ENCODE measurements around the gene CD1C.

Gene CD1C

DNA sequence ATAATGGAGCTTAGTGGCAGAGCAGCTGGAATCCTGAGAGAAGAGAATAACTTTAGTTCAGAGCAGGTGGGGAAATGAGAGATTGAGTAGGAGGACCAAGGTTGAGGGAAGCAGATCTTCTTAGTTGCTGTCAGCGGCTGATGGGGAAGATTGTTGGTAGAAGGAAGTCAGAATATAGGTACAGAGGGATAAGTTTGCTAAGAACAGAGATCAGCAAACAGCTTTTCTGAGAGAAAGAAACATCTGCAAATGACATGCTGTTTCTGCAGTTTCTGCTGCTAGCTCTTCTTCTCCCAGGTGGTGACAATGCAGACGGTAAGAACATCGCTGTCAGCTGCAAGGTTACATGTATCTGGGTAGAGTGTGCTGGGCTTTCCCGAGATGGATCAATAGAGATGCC is at the start of gene CD1C:
CD1C (plus strand) TSS at position 113 of the 400 bp plus-strand sequence; CDS start at position 255, 142 bp downstream.
- DNase-seq, result no peak
- H3K27ac Mint-ChIP-seq, result no peak within 1 kb of the TSS
- H3K27me3 Mint-ChIP-seq (ENCODE audit: low read depth, poor library complexity), result peaks cover 8% of the 10 kb centered on the region
- no peak within 1 kb of the TSS for H3K4me3 Mint-ChIP-seq
- no peaks in the 10 kb centered on the region for H3K9me3 Mint-ChIP-seq
- TF ChIP-seq, protein P1, sequence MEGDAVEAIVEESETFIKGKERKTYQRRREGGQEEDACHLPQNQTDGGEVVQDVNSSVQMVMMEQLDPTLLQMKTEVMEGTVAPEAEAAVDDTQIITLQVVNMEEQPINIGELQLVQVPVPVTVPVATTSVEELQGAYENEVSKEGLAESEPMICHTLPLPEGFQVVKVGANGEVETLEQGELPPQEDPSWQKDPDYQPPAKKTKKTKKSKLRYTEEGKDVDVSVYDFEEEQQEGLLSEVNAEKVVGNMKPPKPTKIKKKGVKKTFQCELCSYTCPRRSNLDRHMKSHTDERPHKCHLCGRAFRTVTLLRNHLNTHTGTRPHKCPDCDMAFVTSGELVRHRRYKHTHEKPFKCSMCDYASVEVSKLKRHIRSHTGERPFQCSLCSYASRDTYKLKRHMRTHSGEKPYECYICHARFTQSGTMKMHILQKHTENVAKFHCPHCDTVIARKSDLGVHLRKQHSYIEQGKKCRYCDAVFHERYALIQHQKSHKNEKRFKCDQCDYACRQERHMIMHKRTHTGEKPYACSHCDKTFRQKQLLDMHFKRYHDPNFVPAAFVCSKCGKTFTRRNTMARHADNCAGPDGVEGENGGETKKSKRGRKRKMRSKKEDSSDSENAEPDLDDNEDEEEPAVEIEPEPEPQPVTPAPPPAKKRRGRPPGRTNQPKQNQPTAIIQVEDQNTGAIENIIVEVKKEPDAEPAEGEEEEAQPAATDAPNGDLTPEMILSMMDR (IDR thresholded peaks at IDR 0.05), result no peak
- H3K36me3 Mint-ChIP-seq (ENCODE audit: low read depth), result no peaks in the 10 kb centered on the region
- H3K4me1 Mint-ChIP-seq, result no peaks in the 10 kb centered on the region

DNA sequence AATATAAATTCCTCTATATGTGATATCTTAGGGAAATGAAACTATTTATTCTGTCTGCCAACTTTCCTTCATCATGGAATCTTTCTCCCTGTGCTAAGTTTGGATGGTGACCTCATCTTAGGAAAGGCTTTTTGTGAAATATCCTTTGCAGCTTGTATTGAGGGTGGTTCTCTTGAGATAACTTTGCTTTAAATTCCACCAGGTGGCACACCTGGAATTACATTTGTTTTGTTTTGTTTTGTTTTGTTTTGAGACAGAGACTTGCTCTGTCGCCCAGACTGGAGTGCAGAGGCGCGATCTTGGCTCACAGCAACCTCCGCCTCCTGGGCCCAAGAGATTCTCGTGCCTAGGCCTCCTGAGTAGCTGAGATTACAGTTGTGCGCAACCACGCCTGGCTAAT is 43.1 kb upstream of the CD1C start:
- Mint-ChIP-seq H3K36me3 (ENCODE audit: low read depth) (no peaks in the 10 kb centered on the region), H3K27me3 (ENCODE audit: low read depth, poor library complexity) (peaks cover 6% of the 10 kb centered on the region), H3K9me3 (no peaks in the 10 kb centered on the region), H3K4me3 (no peak overlapping the region), H3K27ac (no peak overlapping the region), H3K4me1 (no peaks in the 10 kb centered on the region)
- TF ChIP-seq, protein P1 (IDR thresholded peaks at IDR 0.05), result no peak
- no peak for DNase-seq

DNA sequence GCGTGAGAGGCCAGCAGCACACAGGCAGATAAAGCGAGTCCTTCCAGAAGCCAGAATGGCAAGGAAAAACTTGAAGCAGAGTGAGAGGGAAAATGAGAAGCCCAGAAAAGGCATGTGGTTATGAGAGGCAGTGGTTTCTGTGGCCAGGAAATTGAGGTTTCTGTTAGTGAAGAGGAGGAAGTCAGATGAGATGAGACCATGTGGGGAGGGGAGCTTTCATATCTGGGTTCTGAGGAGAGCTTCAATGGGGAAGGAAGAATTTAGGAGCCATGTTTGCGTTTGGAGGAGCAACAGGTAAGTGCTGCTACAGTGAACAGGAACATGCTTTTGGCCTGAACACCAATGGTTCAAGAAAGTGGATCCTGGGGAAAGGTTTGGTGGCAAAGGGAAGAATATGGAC is 41.6 kb upstream of the CD1C start:
- H3K4me3 Mint-ChIP-seq, result no peak overlapping the region
- no peaks in the 10 kb centered on the region for H3K36me3 Mint-ChIP-seq (ENCODE audit: low read depth)
- TF ChIP-seq, protein P1 (IDR thresholded peaks at IDR 0.05), result no peak
- H3K27ac Mint-ChIP-seq, result no peak overlapping the region
- no peak for DNase-seq
- H3K27me3 Mint-ChIP-seq (ENCODE audit: low read depth, poor library complexity), result peaks cover 6% of the 10 kb centered on the region
- no peaks in the 10 kb centered on the region for H3K4me1 Mint-ChIP-seq
- H3K9me3 Mint-ChIP-seq, result no peaks in the 10 kb centered on the region

DNA sequence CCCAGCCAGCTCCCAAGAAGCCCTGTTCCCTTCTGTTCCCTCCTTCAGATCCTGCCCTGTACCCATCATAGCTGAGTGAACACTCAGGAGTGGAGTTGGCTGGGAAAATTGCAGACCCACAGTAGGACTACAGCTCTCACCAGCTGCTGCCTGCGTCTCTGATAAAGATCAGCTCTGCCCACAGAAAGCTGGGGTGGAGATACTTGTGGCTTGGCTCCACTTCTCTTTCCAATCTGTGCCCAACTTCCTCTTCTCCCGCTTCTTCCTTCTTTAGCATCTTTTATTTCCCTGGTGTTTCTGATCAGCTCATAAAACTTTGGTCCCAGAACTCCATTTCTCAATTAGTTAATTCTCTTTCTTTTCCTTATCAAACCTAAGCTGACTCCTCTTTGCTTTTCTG is 41.0 kb upstream of the CD1C start:
- TF ChIP-seq, protein P1 (IDR thresholded peaks at IDR 0.05), result no peak
- H3K4me3 Mint-ChIP-seq, result no peak overlapping the region
- H3K27ac Mint-ChIP-seq, result no peak overlapping the region
- H3K36me3 Mint-ChIP-seq (ENCODE audit: low read depth), result no peaks in the 10 kb centered on the region
- H3K4me1 Mint-ChIP-seq, result no peaks in the 10 kb centered on the region
- DNase-seq, result no peak
- H3K9me3 Mint-ChIP-seq, result no peaks in the 10 kb centered on the region
- peaks cover 6% of the 10 kb centered on the region for H3K27me3 Mint-ChIP-seq (ENCODE audit: low read depth, poor library complexity)

DNA sequence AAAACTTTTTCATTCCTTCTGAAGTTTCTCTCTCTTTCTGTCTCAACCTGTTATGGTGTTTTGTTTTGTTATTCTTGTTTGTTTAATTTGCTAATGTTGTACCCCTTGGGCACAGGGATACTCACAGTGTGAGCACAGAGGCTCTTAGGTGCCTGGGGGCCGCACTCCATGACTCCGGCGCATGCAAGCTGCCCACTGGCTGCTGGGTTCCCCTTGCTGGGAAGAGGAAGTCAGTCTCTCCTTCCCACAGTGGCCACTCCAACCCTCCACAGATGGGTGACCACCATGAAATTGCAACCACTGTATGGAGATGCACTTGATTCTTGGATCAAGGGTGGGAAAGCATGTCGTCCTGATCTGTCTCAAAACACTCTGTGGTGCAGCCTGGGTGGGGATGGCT is 40.1 kb upstream of the CD1C start:
- Mint-ChIP-seq H3K27ac (no peak overlapping the region), H3K9me3 (no peaks in the 10 kb centered on the region), H3K4me3 (no peak overlapping the region), H3K36me3 (ENCODE audit: low read depth) (no peaks in the 10 kb centered on the region), H3K4me1 (no peaks in the 10 kb centered on the region), H3K27me3 (ENCODE audit: low read depth, poor library complexity) (peaks cover 6% of the 10 kb centered on the region)
- TF ChIP-seq, protein P1 (IDR thresholded peaks at IDR 0.05), result no peak
- no peak for DNase-seq

DNA sequence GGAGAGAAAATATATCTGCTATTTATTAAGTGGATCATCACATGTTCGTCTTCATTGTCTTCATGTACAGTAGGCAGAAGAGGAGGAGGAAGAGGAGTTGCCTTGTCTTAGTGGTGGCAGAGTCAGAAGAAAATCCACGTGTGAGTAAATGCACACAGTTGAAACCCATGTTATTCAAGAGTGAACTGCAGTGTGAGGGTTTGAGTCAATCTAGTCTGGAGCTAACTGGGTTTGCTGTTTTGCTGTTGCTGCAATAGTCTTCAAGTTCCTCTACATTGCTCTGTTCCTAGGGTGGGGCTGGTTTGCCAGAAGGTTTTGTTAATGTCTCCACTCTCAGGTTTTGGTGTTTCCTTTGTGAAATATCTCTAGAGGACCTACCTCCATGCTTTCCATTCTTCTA is 38.6 kb upstream of the CD1C start:
- TF ChIP-seq, protein P1 (IDR thresholded peaks at IDR 0.05), result no peak
- H3K9me3 Mint-ChIP-seq, result no peaks in the 10 kb centered on the region
- no peak overlapping the region for H3K27ac Mint-ChIP-seq

More for the DNA sequence above, 38.6 kb upstream of the CD1C start:
- H3K4me1 Mint-ChIP-seq, result no peaks in the 10 kb centered on the region
- no peaks in the 10 kb centered on the region for H3K36me3 Mint-ChIP-seq (ENCODE audit: low read depth)
- no peak for DNase-seq
- no peak overlapping the region for H3K4me3 Mint-ChIP-seq
- peaks cover 6% of the 10 kb centered on the region for H3K27me3 Mint-ChIP-seq (ENCODE audit: low read depth, poor library complexity)
